Measurements from ENCODE around the gene ACADSB.

- TF ChIP-seq CTCF (IDR thresholded peaks at IDR 0.05; ENCODE audit: poor library complexity, severe bottlenecking) = no peak
- no peak for TF ChIP-seq REST (IDR thresholded peaks at IDR 0.05; ENCODE audit: borderline replicate concordance)
- TF ChIP-seq EZH2 (IDR thresholded peaks at IDR 0.05; ENCODE audit: borderline replicate concordance, insufficient read depth, low read length, poor library complexity, severe bottlenecking) = no peak
- no peak for TF ChIP-seq TAF1 (IDR thresholded peaks at IDR 0.05; ENCODE audit: low read depth)
- no peak for TF ChIP-seq RAD21 (conservative IDR thresholded peaks at IDR 0.05)
- no peak for TF ChIP-seq POLR2AphosphoS5 (IDR thresholded peaks at IDR 0.05)
- TF ChIP-seq MXI1 (conservative IDR thresholded peaks at IDR 0.05; ENCODE audit: poor library complexity, severe bottlenecking) = no peak
- no peak for TF ChIP-seq SMC3 (conservative IDR thresholded peaks at IDR 0.05; ENCODE audit: poor library complexity)
These were observed 19.1 kb downstream of the ACADSB start for GRCh38 chr10:123027861-123028260.
